ENCODE results near the gene ZNF330.
A peak's percentile ranks its signal among the peaks of the same experiment; 100 is the strongest.
"Not testable (repeated sequence)": the region's sequence is repeated elsewhere in the genome, so short reads cannot be mapped to it uniquely, and the experiment has no call there.

ZNF330 gene

DNA sequence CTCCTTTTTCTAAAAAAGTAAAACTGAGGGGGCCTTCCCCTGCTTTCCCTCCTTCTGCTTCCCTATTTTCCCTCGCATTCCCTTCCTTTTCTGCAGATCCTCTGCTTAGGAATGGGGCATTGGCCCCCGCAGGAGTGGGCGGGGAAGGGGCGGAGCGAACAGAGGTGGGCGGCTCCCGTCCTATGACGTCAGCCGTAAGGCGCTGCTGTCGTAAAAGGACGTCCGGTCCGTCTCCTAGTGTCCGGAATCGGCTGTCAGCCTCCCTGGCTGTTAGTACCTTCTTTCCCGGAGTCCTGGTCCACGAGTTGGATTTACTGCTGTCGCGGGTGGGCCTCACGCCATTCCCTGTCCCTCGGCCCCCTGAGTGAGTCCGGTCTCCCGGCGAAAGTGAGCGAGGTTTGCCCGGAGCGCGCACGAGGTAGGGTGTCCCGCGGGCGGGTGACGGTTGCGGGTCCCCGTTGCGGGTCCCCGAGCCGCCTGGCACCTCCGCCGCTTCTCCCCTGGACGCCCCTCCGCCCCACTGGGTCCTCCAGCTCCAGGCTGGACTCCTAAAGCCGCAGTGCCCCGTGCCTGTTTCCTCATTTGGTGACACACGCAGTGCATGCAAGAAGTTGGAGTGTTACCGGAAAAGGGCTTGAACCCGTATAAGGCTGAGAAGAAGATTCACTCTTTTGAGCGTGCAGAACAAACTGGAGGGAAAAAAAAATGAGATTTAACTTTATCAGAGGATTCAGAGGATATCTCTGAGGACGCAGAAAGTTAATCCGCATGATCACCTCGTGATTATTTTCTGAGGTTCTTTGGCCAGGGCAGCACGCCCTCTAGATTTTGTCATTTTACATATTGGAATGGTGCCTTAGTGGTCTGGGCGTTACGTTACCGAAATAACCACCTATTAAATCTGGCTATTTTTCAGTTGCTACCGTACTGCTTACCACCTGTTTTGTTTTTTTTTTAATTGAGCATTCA lies at the start of gene ZNF330:
TSS of gene ZNF330 (plus strand) at position 205 of the 969 bp plus-strand sequence. CDS start 1,477 bp downstream, outside the sequence.
- peak; percentile 89 for DNase-seq (ENCODE audit: low spot score)

- no peak for DNase-seq (ENCODE audit: low spot score)
These were observed 46.2 kb upstream of the ZNF330 start for GRCh38 chr4:141174457-141174856.

GRCh38 chr4:141177171-141177570 lies 43.5 kb upstream of the ZNF330 start:
- DNase-seq (ENCODE audit: low spot score): no peak

- no peak for DNase-seq (ENCODE audit: low spot score)
These were observed 41.0 kb upstream of the ZNF330 start for GRCh38 chr4:141179474-141180373.

GRCh38 chr4:141180991-141181761 lies 39.5 kb upstream of the ZNF330 start:
- no peak for DNase-seq (ENCODE audit: low spot score)

GRCh38 chr4:141183491-141183890 lies 37.2 kb upstream of the ZNF330 start:
- DNase-seq (ENCODE audit: low spot score): not testable (repeated sequence)

- no peak for DNase-seq (ENCODE audit: low spot score)
These were observed 28.1 kb upstream of the ZNF330 start for GRCh38 chr4:141192564-141192963.

DNA sequence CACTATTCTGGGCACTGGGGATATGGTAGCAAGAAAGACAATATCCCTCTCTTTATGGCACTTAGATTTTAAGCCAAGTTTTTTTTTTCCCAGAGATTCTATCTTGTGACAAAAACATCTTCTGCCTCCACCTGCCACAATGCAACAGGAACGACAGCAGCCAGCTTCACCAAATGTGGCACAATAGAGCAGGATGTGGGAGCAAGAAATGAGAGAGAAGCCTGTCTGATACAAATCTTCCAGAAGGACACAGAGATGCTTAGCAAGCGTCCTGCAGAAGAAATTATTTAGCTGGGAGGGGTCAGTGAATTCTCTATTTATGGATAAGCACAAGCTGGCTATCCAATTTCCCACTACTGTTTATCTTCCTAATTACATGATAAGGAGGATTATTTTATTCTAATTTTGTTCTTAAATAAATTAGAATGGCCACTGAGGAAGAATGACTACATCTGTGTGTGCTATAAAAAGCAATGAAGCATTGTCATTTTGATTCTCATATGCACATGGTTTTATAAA lies 27.1 kb upstream of the ZNF330 start:
- DNase-seq (ENCODE audit: low spot score): no peak

DNA sequence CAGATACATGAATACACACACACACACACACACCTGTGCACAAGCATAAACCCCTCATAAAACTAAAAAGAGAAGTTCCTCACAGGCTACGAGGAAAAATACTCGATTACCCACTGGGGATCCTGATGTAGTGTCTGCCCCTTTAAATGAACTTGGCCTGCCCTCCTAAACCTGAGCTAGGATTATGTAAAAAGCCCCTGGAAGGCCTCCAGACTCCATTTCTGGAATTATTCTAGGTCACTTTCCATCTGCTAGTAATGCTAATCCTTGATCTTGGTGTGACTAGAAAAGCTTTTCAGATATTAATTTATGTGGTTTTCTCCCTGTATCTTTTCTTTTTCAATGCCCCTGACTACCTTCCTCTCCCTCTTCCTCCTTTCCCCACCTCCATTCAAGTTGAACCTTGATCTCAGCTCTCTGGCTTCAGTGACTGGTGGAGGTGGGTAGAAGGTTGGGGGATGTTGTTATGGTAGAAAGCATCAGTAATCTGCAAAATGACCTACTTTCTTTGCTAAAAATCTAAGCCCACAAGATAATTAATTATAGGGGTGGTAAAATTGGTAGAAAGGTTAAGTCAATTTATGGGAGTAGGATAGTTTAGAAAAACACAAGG lies 25.5 kb upstream of the ZNF330 start:
- no peak for DNase-seq (ENCODE audit: low spot score)

DNA sequence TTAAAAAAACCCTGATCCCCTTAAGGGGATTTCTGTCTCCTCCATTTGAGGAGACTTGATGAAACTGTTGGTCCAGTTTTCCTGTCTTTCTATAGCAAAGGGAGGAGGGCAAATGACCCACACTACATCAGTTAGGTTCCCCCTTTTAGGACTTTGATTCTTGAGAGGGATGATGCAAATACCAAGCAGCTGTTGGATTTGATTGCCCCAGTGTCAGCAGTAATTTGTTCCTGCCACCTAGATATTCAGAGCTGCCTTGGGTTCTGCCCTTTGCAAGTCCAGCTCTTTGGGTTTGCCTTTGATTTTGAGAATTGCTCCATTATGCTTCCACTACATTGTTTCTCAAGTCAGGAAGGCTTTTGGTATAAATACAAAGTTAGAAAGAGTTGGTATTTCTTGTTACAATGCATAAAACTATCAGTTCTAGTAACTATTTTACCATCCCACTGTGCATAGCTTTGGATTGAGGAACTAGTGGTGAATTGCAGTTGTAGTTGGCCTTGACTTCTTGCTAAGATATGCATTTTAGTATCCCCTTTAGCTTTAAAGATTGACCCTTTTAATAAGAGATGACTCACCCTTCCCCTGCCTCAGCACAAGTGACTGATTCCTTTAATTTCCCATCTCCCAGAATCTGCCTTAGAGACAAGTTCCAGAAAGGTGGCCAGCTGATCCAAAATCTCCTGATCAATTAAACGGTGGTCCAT lies 24.3 kb upstream of the ZNF330 start:
- no peak for DNase-seq (ENCODE audit: low spot score)

- no peak for DNase-seq (ENCODE audit: low spot score)
These were observed 12.7 kb upstream of the ZNF330 start for GRCh38 chr4:141207961-141208360.

- DNase-seq (ENCODE audit: low spot score): no peak
These were observed 10.5 kb upstream of the ZNF330 start for GRCh38 chr4:141210168-141210567.

DNA sequence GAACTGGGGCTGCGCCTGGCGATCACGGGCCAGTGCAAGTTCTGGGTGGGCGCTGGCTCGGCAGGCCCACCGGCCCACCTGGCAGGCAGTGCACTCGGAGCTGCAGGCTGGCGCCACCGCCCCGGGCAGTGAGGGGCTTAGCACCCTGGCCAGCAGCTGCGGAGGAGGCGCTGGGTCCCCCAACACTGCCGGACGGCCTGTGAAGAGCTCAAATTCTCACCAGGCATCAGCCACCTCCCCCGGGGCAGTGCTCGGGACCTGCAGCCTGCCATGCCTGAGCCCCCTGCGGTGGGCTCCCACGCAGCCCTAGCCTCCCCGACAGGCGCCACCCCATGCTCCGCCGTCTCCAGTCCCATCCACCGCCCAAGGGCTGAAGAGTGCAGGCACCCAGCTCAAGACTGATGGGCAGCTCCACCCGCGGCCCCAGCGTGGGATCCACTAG lies 7.1 kb upstream of the ZNF330 start:
- no peak for DNase-seq (ENCODE audit: low spot score)

GRCh38 chr4:141215030-141215429 lies 5.7 kb upstream of the ZNF330 start:
- DNase-seq (ENCODE audit: low spot score): no peak

DNA sequence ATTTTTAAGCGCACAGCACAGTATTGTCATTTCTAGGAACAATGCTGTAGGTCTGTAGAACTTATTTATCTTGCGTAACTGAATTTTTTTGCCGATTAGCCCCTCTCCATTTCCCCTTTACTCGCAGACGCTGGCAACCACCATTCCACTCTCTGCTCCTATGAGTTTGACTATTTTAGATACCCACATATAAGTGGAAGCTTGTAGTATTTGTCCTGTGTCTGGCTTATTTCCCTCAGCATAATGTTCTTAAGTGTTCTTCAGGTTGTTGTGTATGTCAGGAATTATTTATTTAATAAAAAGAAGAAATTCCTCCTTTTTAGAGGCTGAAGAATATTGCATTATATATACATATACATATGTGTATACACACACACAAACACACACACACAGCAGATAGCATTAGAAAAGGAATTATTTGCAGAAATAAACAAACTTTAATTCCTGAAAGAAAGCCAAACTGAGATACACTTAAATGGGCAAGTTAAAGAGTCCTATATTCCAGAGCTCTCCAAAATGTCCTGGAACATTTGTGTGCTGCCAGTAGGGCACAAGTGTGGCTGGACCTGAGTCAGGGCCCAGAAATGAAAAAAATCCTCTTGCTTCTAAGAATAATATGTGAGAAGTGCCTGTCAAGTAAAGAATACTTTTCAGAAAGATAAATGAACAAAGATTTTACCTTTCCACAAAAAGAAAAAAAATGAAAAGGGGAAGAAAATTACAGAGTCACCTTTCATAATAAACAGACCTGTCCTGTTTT lies 4.5 kb upstream of the ZNF330 start:
- DNase-seq (ENCODE audit: low spot score): no peak

GRCh38 chr4:141220271-141220670 lies 424 bp upstream of the ZNF330 start:
- DNase-seq (ENCODE audit: low spot score): peak; percentile 3

GRCh38 chr4:141223418-141223817 lies 2.7 kb downstream of the ZNF330 start:
- no peak for DNase-seq (ENCODE audit: low spot score)

DNA sequence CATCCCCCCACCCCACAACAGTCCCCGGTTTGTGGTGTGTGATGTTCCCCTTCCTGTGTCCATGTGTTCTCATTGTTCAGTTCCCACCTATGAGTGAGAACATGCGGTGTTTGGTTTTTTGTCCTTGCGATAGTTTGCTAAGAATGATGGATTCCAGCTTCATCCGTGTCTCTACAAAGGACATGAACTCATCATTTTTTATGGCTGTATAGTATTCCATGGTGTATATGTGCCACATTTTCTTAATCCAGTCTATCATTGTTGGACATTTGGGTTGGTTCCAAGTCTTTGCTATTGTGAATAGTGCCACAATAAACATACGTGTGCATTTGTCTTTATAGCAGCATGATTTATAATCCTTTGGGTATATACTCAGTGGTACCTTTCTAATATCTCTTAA lies 6.6 kb downstream of the ZNF330 start:
- not testable (repeated sequence) for DNase-seq (ENCODE audit: low spot score)

- no peak for DNase-seq (ENCODE audit: low spot score)
These were observed 8.9 kb downstream of the ZNF330 start for GRCh38 chr4:141229408-141230101.
